Stomach smooth muscle (tissue), 2 donors: Measurements from ENCODE around the gene AGBL1.

Source experiments
- H3K27ac ChIP-seq: one replicate; pipeline ENCODE4 v1.7.0; 2013; ENCODE audit warnings: mild to moderate bottlenecking, low read length, inconsistent platforms
- H3K27me3 ChIP-seq, 2 donors: one replicate each; pipeline ENCODE4 v1.7.0; 2013; ENCODE audit warnings: low read length in 2 of 2; ENCODE audit not compliant: insufficient read depth in 2 of 2, control insufficient read depth in 1 of 2
- H3K36me3 ChIP-seq, 2 donors: one replicate each; pipeline ENCODE4 v1.7.0; 2013; ENCODE audit warnings: low read length in 2 of 2; ENCODE audit not compliant: control insufficient read depth in 2 of 2, insufficient read depth in 2 of 2
- H3K4me1 ChIP-seq: one replicate; pipeline ENCODE4 v1.7.0; 2013; ENCODE audit warnings: low read length; ENCODE audit not compliant: control insufficient read depth, insufficient read depth
- H3K4me3 ChIP-seq, 2 donors: one replicate each; pipeline ENCODE4 v1.7.0; 2013; ENCODE audit warnings: low read length in 2 of 2
- H3K9ac ChIP-seq, 2 donors: one replicate each; pipeline ENCODE4 v1.7.0; 2013; ENCODE audit warnings: low read length in 2 of 2, mild to moderate bottlenecking in 1 of 2
- H3K9me3 ChIP-seq, 2 donors: one replicate each; pipeline ENCODE4 v1.7.0; 2013; ENCODE audit warnings: low read length in 2 of 2; ENCODE audit not compliant: control insufficient read depth in 2 of 2
- donor health status: healthy.
- donor health status: Pancreatic carcinoma.

AGBL1 gene

DNA sequence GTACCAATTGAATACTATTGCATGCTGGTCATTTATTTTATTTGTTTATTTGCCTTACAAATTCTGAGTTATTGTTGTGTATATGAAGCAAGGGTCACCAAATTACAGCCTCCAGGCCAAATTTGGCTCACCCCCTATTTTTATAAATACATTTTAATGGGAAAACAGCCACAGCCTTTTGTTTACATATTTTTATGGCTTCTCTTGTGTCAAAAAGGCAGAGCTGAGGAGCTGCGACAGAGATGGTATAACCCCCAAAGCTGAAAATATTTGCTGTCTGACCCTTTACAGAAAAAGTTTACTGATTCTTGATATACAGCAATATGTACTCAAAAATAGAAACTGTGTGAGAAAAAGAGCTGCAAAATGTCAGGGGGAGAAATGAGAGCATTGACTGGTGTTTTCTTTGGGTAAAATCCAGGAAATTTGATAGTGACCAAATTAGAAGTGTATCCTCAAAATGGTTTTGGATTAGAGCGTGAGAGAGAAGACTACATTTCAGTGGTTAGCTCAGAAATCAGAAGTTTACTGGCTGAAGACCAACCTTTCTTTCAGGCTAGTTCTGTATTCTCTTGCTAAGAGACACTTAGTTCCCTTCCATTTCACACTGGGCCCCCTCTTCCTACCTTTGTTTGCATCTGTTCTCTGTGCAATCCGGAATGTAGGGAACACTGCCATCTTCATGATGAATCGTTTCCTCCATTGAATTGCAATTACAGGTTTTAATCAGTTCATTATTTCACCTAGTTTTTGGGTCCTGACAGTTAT lies 757.8 kb downstream of the AGBL1 start:
- no peaks in the 10 kb centered on the region for H3K4me1 ChIP-seq
- H3K27me3 ChIP-seq, result no peaks in the 10 kb centered on the region
- H3K36me3 ChIP-seq, result no peaks in the 10 kb centered on the region
- no peak overlapping the region for H3K27ac ChIP-seq
- H3K9ac ChIP-seq, result no peak overlapping the region
- H3K4me3 ChIP-seq, result no peak overlapping the region
- H3K9me3 ChIP-seq, result no peaks in the 10 kb centered on the region

- Histone ChIP-seq H3K9ac (no peak overlapping the region), H3K36me3 (no peaks in the 10 kb centered on the region), H3K4me3 (no peak overlapping the region), H3K9me3 (no peaks in the 10 kb centered on the region), H3K4me1 (no peaks in the 10 kb centered on the region), H3K27ac (no peak overlapping the region), H3K27me3 (no peaks in the 10 kb centered on the region)
Measured at GRCh38 chr15:86839502-86839901, 759.8 kb downstream of the AGBL1 start.

- Histone ChIP-seq H3K27ac (no peak overlapping the region), H3K9me3 (peaks cover 0 to 2% of the 10 kb centered on the region in 2 donors), H3K4me3 (no peak overlapping the region), H3K27me3 (no peaks in the 10 kb centered on the region), H3K4me1 (no peaks in the 10 kb centered on the region), H3K9ac (no peak overlapping the region), H3K36me3 (no peaks in the 10 kb centered on the region)
Measured at GRCh38 chr15:86840996-86841395, 761.3 kb downstream of the AGBL1 start.

GRCh38 chr15:86842199-86842598 lies 762.5 kb downstream of the AGBL1 start:
- H3K9ac ChIP-seq, result no peak overlapping the region
- no peaks in the 10 kb centered on the region for H3K4me1 ChIP-seq
- peaks cover 0 to 5% of the 10 kb centered on the region in 2 donors for H3K9me3 ChIP-seq
- no peaks in the 10 kb centered on the region for H3K36me3 ChIP-seq
- no peak overlapping the region for H3K4me3 ChIP-seq
- no peak overlapping the region for H3K27ac ChIP-seq
- H3K27me3 ChIP-seq, result no peaks in the 10 kb centered on the region

DNA sequence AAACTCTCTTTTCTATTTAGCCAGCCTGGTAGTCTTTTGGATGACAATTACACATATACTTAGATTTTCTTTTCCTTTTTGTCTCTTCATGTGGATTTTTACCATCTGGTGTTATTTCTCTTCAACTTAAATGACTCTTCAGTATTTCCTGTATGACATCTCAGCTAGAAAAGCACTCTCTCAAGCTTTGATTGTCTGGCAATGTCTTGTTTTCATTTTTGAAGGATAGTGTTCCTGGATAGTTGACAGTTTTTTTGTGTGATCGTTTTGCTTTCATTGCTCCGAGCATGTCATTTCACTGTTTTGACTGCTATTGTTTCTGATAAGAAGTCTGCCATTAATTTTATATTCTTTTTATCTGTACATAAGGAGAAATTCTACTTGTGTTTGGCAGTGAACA lies 766.4 kb downstream of the AGBL1 start:
- H3K27ac ChIP-seq, result no peak overlapping the region
- no peak overlapping the region for H3K4me3 ChIP-seq
- H3K27me3 ChIP-seq, result no peaks in the 10 kb centered on the region
- H3K4me1 ChIP-seq, result no peaks in the 10 kb centered on the region
- H3K36me3 ChIP-seq, result no peaks in the 10 kb centered on the region
- H3K9ac ChIP-seq, result no peak overlapping the region
- H3K9me3 ChIP-seq, result peaks cover 0 to 8% of the 10 kb centered on the region in 2 donors

GRCh38 chr15:86849136-86849535 lies 769.5 kb downstream of the AGBL1 start:
- H3K9me3 ChIP-seq, result peaks cover 0 to 8% of the 10 kb centered on the region in 2 donors
- H3K9ac ChIP-seq, result no peak overlapping the region
- H3K4me1 ChIP-seq, result no peaks in the 10 kb centered on the region
- no peaks in the 10 kb centered on the region for H3K27me3 ChIP-seq
- H3K36me3 ChIP-seq, result no peaks in the 10 kb centered on the region
- H3K27ac ChIP-seq, result no peak overlapping the region
- no peak overlapping the region for H3K4me3 ChIP-seq

- H3K4me1 ChIP-seq, result no peaks in the 10 kb centered on the region
- peaks cover 0 to 8% of the 10 kb centered on the region in 2 donors for H3K9me3 ChIP-seq
- H3K27me3 ChIP-seq, result no peaks in the 10 kb centered on the region
- no peaks in the 10 kb centered on the region for H3K36me3 ChIP-seq
- H3K27ac ChIP-seq, result no peak overlapping the region
- H3K9ac ChIP-seq, result no peak overlapping the region
- H3K4me3 ChIP-seq, result no peak overlapping the region
Measured at GRCh38 chr15:86849558-86850285, 770.1 kb downstream of the AGBL1 start.

- Histone ChIP-seq H3K4me1 (no peaks in the 10 kb centered on the region), H3K4me3 (no peak overlapping the region), H3K27me3 (no peaks in the 10 kb centered on the region), H3K27ac (no peak overlapping the region), H3K9me3 (peaks cover 0 to 6% of the 10 kb centered on the region in 2 donors), H3K36me3 (no peaks in the 10 kb centered on the region), H3K9ac (no peak overlapping the region)
Measured at GRCh38 chr15:86850939-86851338, 771.3 kb downstream of the AGBL1 start.

DNA sequence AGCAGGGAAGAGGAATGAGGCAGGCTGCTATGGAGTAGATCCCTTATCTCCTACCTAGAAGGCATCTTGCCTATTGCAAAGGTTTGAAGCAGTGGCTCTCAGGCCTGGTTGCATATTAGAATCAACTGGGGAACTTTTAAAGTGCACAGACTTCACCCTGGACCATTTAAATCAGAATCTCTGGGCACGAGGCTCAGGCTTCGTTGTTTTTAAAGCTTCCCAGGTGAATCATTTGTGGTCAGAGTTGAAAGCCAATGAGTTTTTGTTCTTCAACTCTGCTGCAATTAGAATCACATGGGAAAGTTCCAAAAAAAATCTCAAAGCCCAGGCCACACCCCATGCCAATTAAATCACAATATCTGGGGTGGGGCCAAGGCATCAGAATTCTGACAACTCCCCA lies 773.1 kb downstream of the AGBL1 start:
- Histone ChIP-seq H3K4me3 (no peak overlapping the region), H3K27ac (no peak overlapping the region), H3K9ac (no peak overlapping the region), H3K9me3 (no peaks in the 10 kb centered on the region), H3K27me3 (no peaks in the 10 kb centered on the region), H3K4me1 (no peaks in the 10 kb centered on the region), H3K36me3 (no peaks in the 10 kb centered on the region)

DNA sequence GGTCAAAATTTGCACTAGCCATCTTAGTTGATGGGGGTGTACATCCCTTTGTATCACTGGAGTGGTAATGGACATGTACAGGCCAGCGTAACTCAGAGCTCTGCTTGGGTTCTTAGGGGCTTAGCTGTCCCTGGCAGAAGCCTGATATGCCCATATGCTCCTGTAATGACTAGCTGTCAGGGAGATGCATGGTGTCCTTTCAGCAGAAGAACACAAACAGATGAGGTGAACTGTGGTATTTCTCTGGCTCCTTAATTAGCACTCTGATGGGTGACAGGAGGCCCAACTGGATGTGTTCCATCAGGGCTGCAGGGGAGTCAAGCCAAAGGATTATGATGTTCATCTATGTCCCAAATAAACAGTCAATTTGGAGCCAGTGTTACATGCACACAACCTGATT lies 774.5 kb downstream of the AGBL1 start:
- no peaks in the 10 kb centered on the region for H3K36me3 ChIP-seq
- no peak overlapping the region for H3K27ac ChIP-seq
- no peaks in the 10 kb centered on the region for H3K4me1 ChIP-seq
- H3K9me3 ChIP-seq, result no peaks in the 10 kb centered on the region
- H3K27me3 ChIP-seq, result no peaks in the 10 kb centered on the region
- H3K4me3 ChIP-seq, result no peak overlapping the region
- H3K9ac ChIP-seq, result no peak overlapping the region
